NCI-H187 treated with DMSO at 0.1 percent for 48 hours (cell line): ENCODE measurements around the gene TBC1D7.

ENCODE experiments used
- DNase-seq: peaks from one replicate; lab custom pipeline; 2025; lab: John Stamatoyannopoulos, UW

TBC1D7 gene

DNA sequence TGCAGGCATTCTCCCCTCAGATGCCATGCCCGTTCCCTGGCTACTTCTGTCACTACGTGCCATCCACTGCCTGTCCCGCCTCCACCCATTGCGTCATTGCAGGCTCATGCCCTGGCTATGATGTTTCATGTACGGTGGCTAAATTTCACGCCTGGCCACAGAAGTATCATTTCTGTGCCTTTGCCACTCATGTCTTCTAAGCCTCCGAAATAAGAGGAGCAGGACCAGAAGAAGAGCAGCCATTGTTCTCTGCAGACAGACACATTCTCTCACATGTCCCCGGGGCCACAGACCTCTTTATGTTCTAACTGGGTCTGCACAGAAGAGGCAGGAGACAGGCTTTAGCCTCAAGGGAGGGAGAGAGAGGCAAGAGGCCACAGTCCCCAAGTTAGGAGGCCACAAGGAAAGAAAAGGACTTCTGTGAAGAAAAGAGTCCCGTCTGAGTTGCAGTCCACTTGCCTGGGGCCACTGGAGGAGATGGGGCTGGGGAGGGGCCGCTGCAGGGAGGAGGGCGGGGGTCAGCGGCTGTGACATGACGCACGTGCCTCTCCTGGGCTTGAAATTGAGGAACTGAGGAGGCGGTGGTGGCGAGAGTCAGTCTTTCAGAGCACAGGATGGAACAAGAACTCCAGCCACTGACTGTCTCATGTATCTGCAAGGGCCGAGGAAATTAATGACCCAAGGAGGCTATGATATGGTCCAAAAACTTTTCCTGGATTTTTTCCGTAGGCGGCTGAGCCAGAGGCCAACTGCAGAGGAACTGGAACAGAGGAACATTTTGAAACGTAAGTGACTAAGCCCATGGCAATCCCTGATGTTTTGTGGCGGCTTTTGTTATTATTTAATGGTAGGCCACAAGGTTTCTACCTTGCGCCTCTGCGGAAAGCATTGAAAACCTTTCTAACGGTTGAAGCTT is 55.9 kb downstream of the TBC1D7 start:
- no peak for DNase-seq

- DNase-seq: no peak
Observed at GRCh38 chr6:13268913-13269518, 59.3 kb downstream of the TBC1D7 start.

DNA sequence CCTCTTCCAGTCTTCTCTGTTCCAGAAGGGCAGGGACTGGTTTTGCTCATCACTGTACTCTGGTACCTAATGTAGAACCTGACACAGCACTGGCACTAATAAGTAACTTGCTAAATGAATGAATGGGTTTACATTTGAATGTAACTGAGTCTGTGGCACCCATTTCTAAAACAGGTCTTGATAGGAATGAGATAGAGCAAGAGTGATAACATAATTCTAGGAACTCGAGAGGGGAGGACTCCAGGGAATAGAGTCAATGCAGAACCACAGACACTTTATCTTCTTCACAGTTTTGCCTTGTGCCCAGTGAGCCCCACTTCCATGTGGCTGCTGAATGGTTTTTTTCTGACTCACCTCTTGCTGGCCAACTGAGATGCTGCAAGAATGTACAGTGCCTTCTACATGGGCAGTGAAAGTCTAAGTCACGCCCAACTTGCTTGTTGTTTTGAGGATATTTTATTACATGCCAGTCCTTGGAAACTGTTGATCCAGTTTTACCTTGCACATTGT is 61.1 kb downstream of the TBC1D7 start:
- no peak for DNase-seq

- DNase-seq: no peak
Observed at GRCh38 chr6:13263669-13264068, 64.7 kb downstream of the TBC1D7 start.

- DNase-seq: no peak
Observed at GRCh38 chr6:13262302-13263230, 65.8 kb downstream of the TBC1D7 start.

GRCh38 chr6:13261464-13261994 is 66.8 kb downstream of the TBC1D7 start:
- no peak for DNase-seq

- DNase-seq: no peak
Observed at GRCh38 chr6:13260831-13261230, 67.5 kb downstream of the TBC1D7 start.

DNA sequence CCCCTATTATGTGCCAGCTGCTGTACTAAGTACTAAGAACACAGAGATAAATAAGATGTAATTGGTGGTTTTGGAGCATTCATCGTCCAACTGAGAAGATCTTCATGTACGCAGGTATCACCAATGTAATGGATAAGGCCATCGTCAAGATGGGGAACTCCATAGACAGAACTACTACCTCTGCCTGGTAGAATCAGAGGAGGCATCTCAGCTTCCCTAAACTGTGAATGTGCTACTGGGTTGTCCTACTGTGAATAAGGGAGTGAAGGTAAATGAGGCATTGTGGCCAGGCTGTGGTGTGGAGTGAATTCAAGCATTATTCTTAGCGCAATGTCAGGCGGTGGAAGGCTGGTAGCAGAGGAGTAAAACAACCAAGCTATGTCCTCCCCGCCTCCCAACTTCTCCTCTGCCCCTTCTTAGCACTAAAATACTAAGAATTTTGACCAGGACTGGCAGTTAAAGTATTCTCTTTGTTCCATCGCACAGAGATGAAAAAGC is 68.2 kb downstream of the TBC1D7 start:
- no peak for DNase-seq

- no peak for DNase-seq
Observed at GRCh38 chr6:13259393-13259792, 68.9 kb downstream of the TBC1D7 start.

DNA sequence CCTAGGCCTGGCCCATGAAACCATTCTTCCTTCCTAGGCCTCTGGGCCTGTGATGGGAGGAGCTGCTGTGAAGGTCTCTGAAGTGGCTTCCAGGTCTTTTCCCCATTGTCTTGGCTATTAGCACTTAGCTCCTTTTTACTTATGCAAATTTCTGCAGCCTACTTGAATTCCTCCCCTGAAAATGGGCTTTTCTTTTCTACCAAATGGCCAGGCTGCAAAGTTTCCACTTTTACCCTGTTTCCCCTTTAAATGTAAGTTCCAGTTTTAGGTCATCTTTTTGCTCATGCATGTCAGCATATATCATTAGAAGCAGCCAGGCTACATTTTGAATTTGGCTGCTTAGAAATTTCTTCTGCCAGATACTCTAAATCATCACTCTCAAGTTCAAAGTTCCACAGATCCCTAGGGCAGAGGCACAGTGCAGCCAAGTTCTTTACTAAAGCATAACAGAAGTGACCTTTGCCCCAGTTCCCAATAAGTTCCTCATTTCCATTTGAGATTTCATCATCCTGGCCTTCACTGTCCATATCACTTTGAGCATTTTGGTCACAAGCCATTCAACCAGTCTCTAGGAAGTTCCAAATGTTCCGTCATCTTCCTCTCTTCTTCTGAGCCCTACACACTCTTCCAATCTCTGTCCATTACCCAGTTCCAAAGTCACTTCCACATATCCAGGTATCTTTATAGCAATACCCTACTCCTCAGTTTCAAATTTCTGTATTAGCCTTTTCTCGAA is 71.9 kb downstream of the TBC1D7 start:
- no peak for DNase-seq
